CD14-positive monocyte (primary cell): ENCODE results near the gene SDK1. TPM values are rescaled to one million over a fixed set of nuclear protein-coding genes. Genes with fewer than 3 reads are reported as not detected.

ENCODE experiments used
- DNase-seq, 3 donors: peaks; one replicate each; pipeline ENCODE4 v3.0.0-alpha.2; 2011 to 2022
- H2AFZ ChIP-seq: 2 replicates; pipeline ENCODE4 v1.6.0; 2012; ENCODE audit warnings: mild to moderate bottlenecking, low read depth, low read length, inconsistent platforms; ENCODE audit not compliant: insufficient read depth, poor library complexity, severe bottlenecking
- H3K27ac ChIP-seq, 2 donors: 1 replicate in 1 of 2; 2 replicates in 1 of 2; pipeline ENCODE4 v1.5.1; 2012 to 2013; ENCODE audit warnings: low read length in 2 of 2, control low read depth in 1 of 2, inconsistent platforms in 1 of 2, low read depth in 1 of 2, mild to moderate bottlenecking in 1 of 2
- H3K27me3 ChIP-seq, 2 donors: one replicate each; pipeline versions ENCODE4 v1.6.0 to v1.6.1; 2011 to 2013; ENCODE audit warnings: low read length in 2 of 2; ENCODE audit not compliant: control insufficient read depth in 2 of 2, insufficient read depth in 2 of 2
- H3K36me3 ChIP-seq, 2 donors: replicated peaks in 1 of 2; 1 replicate in 1 of 2; 2 replicates in 1 of 2; pipeline versions ENCODE4 v1.5.1 to v1.6.1; 2012 to 2013; ENCODE audit warnings: low read length in 2 of 2, control low read depth in 1 of 2, inconsistent platforms in 1 of 2, mild to moderate bottlenecking in 1 of 2; ENCODE audit not compliant: insufficient read depth in 2 of 2, control insufficient read depth in 1 of 2
- H3K4me1 ChIP-seq, 2 donors: 1 replicate in 1 of 2; 2 replicates in 1 of 2; pipeline versions ENCODE4 v1.5.1 to v1.6.1; 2012 to 2013; ENCODE audit warnings: low read length in 2 of 2, control low read depth in 1 of 2, inconsistent platforms in 1 of 2, mild to moderate bottlenecking in 1 of 2, moderate library complexity in 1 of 2; ENCODE audit not compliant: insufficient read depth in 2 of 2, control insufficient read depth in 1 of 2
- H3K4me2 ChIP-seq: replicated peaks from 2 replicates; pipeline ENCODE3; 2012; ENCODE audit warnings: low read length, moderate library complexity, mild to moderate bottlenecking; ENCODE audit not compliant: poor library complexity, severe bottlenecking; ENCODE audit errors: extremely low read depth
- H3K4me3 ChIP-seq, 3 experiments: fragments of 200-600 bp in 1 of 3; sonication (generic) in 1 of 3; replicated peaks in 1 of 3; 1 replicate in 2 of 3; 2 replicates in 1 of 3; pipeline ENCODE4 v1.5.1; 2011 to 2013; ENCODE audit warnings: low read length in 3 of 3, mild to moderate bottlenecking in 3 of 3, control low read depth in 2 of 3, low read depth in 2 of 3, inconsistent platforms in 1 of 3, moderate library complexity in 1 of 3
- H3K79me2 ChIP-seq: 2 replicates; pipeline ENCODE4 v1.6.0; 2012; ENCODE audit warnings: mild to moderate bottlenecking, control low read depth, inconsistent platforms, low read length, moderate library complexity; ENCODE audit not compliant: insufficient read depth
- H3K9ac ChIP-seq: 2 replicates; pipeline ENCODE4 v1.6.0; 2017; ENCODE audit warnings: low read length, mild to moderate bottlenecking; ENCODE audit not compliant: insufficient read depth, poor library complexity, severe bottlenecking
- H3K9me3 ChIP-seq, 2 donors: replicated peaks in 1 of 2; 1 replicate in 1 of 2; 2 replicates in 1 of 2; pipeline versions ENCODE4 v1.5.1 to v1.6.1; 2012 to 2013; ENCODE audit warnings: low read length in 2 of 2, control low read depth in 1 of 2; ENCODE audit not compliant: control insufficient read depth in 1 of 2, insufficient read depth in 1 of 2
- H4K20me1 ChIP-seq: 2 replicates; pipeline ENCODE4 v1.6.0; 2012; ENCODE audit warnings: mild to moderate bottlenecking, low read length, control low read depth, moderate library complexity; ENCODE audit not compliant: insufficient read depth
- H3K27ac Mint-ChIP-seq, 7 donors: one replicate each; pipeline ENCODE4 v1.8.0; 2020; ENCODE audit warnings: mild to moderate bottlenecking in 7 of 7, mixed read lengths in 7 of 7, moderate library complexity in 6 of 7, inconsistent platforms in 2 of 7
- H3K27me3 Mint-ChIP-seq, 3 donors: one replicate each; pipeline ENCODE4 v1.8.0; 2021 to 2022; ENCODE audit warnings: low read depth in 3 of 3, mild to moderate bottlenecking in 3 of 3, mixed read lengths in 3 of 3, moderate library complexity in 3 of 3, inconsistent platforms in 1 of 3
- H3K36me3 Mint-ChIP-seq, 2 donors: one replicate each; pipeline ENCODE4 v1.8.0; 2020; ENCODE audit warnings: mixed read lengths in 2 of 2, inconsistent platforms in 1 of 2, mild to moderate bottlenecking in 1 of 2
- H3K4me1 Mint-ChIP-seq: one replicate; pipeline ENCODE4 v1.8.0; 2020; ENCODE audit warnings: mild to moderate bottlenecking, mixed read lengths
- H3K4me3 Mint-ChIP-seq, 2 donors: one replicate each; pipeline ENCODE4 v1.8.0; 2020; ENCODE audit warnings: mild to moderate bottlenecking in 2 of 2, mixed read lengths in 2 of 2, moderate library complexity in 1 of 2
- H3K9me3 Mint-ChIP-seq, 7 donors: one replicate each; pipeline ENCODE4 v1.8.0; 2020 to 2022; ENCODE audit warnings: mixed read lengths in 7 of 7, mild to moderate bottlenecking in 6 of 7, moderate library complexity in 6 of 7, inconsistent platforms in 2 of 7
- WGBS: methylation state at CpG from one replicate; pipeline ENCODE4 v1.1.5; 2013; ENCODE audit warnings: missing lambda C conversion rate; ENCODE audit not compliant: insufficient coverage; 5-methylcytosine and 5-hydroxymethylcytosine counted together
- intact Hi-C, 2 donors: fragments of 100-400 bp; cut with micrococcal nuclease; formaldehyde crosslinking; loops; one replicate each; pipeline versions ENCODE4 v1.15.0 to v1.15.1; 2023
- polyA plus RNA-seq, 3 donors: library from polyadenylated mRNA; depleted of rRNA in 1 of 3; unstranded in 2 of 3; stranded (reverse) in 1 of 3; fragments of 300-500 nt in 2 of 3; fragments of >200 nt in 1 of 3; fragmentation: Illumina TruSeq in 2 of 3; gene quantifications; 1 replicate in 2 of 3; 2 replicates in 1 of 3; pipeline ENCODE4 v1.2.3, GENCODE V29; 2012 to 2021
- TF ChIP-seq, protein P1 (sequence below): fragments of 200-600 bp; IDR thresholded peaks from one replicate; pipeline ENCODE4 v1.8.0; 2022; ENCODE audit warnings: antibody characterized with exemption, mild to moderate bottlenecking

The SDK1 gene
- polyA plus RNA-seq, 3 donors: 0.01 TPM; not detected in 2

DNA sequence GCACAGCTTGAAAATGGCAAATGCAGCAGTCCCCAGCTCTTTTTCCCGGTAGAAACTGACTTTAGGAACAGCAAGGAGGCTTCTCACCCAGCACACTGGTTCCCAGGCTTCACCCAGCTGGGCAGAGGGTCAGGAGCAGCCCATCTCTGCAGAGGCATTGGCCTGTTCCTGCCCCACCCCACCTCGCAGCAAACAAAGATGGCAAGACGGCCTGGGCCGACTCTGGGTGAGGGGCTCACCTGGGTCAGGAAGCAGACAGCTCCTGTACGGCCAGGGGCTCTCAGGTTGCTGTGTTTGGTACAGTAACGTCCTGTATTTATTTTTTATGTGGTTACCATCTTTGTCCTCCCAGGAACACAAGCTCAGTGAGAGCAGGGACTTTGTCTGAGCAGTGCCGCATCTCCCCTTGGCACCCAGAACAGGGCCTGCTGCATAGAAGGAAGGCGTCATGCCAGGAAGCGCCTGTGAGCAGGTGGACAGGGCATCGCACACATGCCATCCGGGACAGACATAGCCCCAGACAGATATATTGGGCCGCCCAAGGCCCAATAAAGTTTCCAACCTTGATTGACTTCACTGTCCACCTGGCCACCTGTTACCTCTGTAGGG, 796.1 kb downstream of the SDK1 start:
- Histone ChIP-seq H3K9ac (no peak overlapping the region), H3K4me1 (no peaks in the 10 kb centered on the region), H2AFZ (no peak overlapping the region), H3K27me3 (no peaks in the 10 kb centered on the region), H3K27ac (no peak overlapping the region), H3K9me3 (peaks cover 0 to 6% of the 10 kb centered on the region in 2 donors), H4K20me1 (no peaks in the 10 kb centered on the region), H3K4me2 (no peak overlapping the region), H3K79me2 (no peaks in the 10 kb centered on the region), H3K36me3 (no peaks in the 10 kb centered on the region), H3K4me3 (no peak overlapping the region)
- Mint-ChIP-seq H3K4me3 (no peak overlapping the region), H3K36me3 (no peaks in the 10 kb centered on the region), H3K27ac (no peak overlapping the region), H3K4me1 (no peaks in the 10 kb centered on the region), H3K9me3 (peaks cover 0 to 10% (median 4%) of the 10 kb centered on the region in 7 donors), H3K27me3 (peaks cover 1 to 6% (median 4%) of the 10 kb centered on the region in 3 donors)
- TF ChIP-seq, protein P1, sequence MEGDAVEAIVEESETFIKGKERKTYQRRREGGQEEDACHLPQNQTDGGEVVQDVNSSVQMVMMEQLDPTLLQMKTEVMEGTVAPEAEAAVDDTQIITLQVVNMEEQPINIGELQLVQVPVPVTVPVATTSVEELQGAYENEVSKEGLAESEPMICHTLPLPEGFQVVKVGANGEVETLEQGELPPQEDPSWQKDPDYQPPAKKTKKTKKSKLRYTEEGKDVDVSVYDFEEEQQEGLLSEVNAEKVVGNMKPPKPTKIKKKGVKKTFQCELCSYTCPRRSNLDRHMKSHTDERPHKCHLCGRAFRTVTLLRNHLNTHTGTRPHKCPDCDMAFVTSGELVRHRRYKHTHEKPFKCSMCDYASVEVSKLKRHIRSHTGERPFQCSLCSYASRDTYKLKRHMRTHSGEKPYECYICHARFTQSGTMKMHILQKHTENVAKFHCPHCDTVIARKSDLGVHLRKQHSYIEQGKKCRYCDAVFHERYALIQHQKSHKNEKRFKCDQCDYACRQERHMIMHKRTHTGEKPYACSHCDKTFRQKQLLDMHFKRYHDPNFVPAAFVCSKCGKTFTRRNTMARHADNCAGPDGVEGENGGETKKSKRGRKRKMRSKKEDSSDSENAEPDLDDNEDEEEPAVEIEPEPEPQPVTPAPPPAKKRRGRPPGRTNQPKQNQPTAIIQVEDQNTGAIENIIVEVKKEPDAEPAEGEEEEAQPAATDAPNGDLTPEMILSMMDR: no peak
- intact Hi-C loops: no loop called here
- WGBS: 96% methylated on average over 9 of the region's 12 CpGs
- DNase-seq: no peak

DNA sequence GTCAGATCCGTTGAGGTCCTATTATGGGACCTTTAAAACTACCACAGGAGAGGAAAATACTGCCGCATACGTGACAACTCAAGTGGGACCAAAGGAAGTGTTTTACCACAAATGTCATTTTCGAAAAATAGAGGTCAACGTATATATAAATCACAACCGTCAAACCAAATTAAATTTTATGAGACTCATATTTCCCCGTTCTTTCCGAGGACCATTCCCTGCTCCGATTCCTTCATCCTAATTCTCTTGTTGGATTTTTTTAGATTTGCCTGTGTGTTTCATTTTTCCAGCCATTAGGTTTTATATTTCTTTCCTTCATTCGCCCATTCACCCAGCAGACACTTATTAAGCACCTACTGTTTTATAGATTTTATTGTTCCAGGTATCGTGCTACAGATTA, 797.1 kb downstream of the SDK1 start:
- TF ChIP-seq, protein P1: no peak
- Mint-ChIP-seq H3K4me3 (no peak overlapping the region), H3K27ac (no peak overlapping the region), H3K36me3 (no peaks in the 10 kb centered on the region), H3K27me3 (peaks cover 1 to 6% (median 4%) of the 10 kb centered on the region in 3 donors), H3K9me3 (peaks cover 0 to 6% (median 3%) of the 10 kb centered on the region in 7 donors), H3K4me1 (no peaks in the 10 kb centered on the region)
- no CpG with 5 or more reads among the region's 11 CpGs for WGBS
- Histone ChIP-seq H3K4me3 (no peak overlapping the region), H3K4me1 (no peaks in the 10 kb centered on the region), H3K9me3 (no peaks in the 10 kb centered on the region), H3K4me2 (no peak overlapping the region), H4K20me1 (no peaks in the 10 kb centered on the region), H3K79me2 (no peaks in the 10 kb centered on the region), H3K9ac (no peak overlapping the region), H3K27ac (no peak overlapping the region), H2AFZ (no peak overlapping the region), H3K27me3 (no peaks in the 10 kb centered on the region), H3K36me3 (no peaks in the 10 kb centered on the region)
- intact Hi-C loops: no loop called here
- DNase-seq: no peak
